ENCODE results near the gene AP1M2. TPM values are rescaled to one million over a fixed set of nuclear protein-coding genes. Genes with fewer than 3 reads are reported as not detected.

The AP1M2 gene
- total and polyA plus RNA-seq, 12 donors = 0.10 to 0.97 (median 0.31) TPM; not detected in 8

GRCh38 chr19:10602330-10603083, 15.4 kb upstream of the AP1M2 start:
- Histone ChIP-seq H3K4me1 (replicated peaks in 1 of 2) (peaks cover 11 to 24% of the 10 kb centered on the region in 2 donors), H3K36me3 (replicated peaks in 1 of 2) (no peaks in the 10 kb centered on the region), H3K4me3 (peak overlapping the region; percentile 43 to 100 (median 97)), H3K27ac (peak overlapping the region in 4 of 5 donors; percentile 61 to 94 (median 81)), H3K9me3 (replicated peaks in 1 of 3) (no peaks in the 10 kb centered on the region), H3K27me3 (no peaks in the 10 kb centered on the region)
- 0 to 1% (median 0%) methylated on average over 12 to 75 of the region's 76 CpGs for WGBS, 4 donors
- intact Hi-C loops (cut with DNase I) = no loop called here
- TF ChIP-seq CTCF (IDR thresholded peaks at IDR 0.05) (no peak), POLR2A (IDR thresholded peaks at IDR 0.05) (no peak)
- peak; percentile 79 to 92 (median 86) for DNase-seq

DNA sequence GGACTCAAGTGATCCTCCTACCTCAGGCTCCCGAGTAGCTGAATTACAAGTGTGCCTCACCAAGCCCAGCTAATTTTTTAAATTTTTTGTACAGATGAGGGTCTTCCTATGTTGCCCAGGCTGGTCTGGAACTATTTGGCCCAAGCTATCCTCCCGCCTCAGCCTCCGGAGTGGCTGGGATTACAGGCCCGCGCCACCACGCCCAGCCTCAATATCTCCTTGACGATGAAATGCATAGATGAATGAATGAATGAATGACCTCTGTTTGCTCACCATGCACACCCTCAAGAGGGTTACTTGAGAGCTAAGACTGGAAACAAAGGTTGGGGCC, 14.9 kb upstream of the AP1M2 start:
- Histone ChIP-seq H3K9me3 (replicated peaks in 1 of 3) (no peaks in the 10 kb centered on the region), H3K36me3 (replicated peaks in 1 of 2) (no peaks in the 10 kb centered on the region), H3K27me3 (no peaks in the 10 kb centered on the region), H3K27ac (no peak overlapping the region), H3K4me3 (peak overlapping the region in 1 of 4 donors; percentile 100), H3K4me1 (replicated peaks in 1 of 2) (peaks cover 11 to 24% of the 10 kb centered on the region in 2 donors)
- intact Hi-C loops (cut with DNase I) = no loop called here
- TF ChIP-seq CTCF (IDR thresholded peaks at IDR 0.05) (no peak), POLR2A (IDR thresholded peaks at IDR 0.05) (no peak)
- DNase-seq = no peak
- WGBS, 4 donors = 15 to 27% (median 20%) methylated on average over 7 of the region's 7 CpGs

- peaks cover 11 to 24% of the 10 kb centered on the region in 2 donors for H3K4me1 ChIP-seq (replicated peaks in 1 of 2)
- TF ChIP-seq CTCF (IDR thresholded peaks at IDR 0.05) = no peak
- no peak for TF ChIP-seq POLR2A (IDR thresholded peaks at IDR 0.05)
- H3K36me3 ChIP-seq (replicated peaks in 1 of 2) = no peaks in the 10 kb centered on the region
- no peak overlapping the region for H3K4me3 ChIP-seq
- intact Hi-C loops (cut with DNase I) = no loop called here
- no peak for DNase-seq
- no peaks in the 10 kb centered on the region for H3K9me3 ChIP-seq (replicated peaks in 1 of 3)
- no peak overlapping the region for H3K27ac ChIP-seq
- WGBS, 4 donors = 89 to 98% (median 92%) methylated on average over 5 of the region's 5 CpGs
- H3K27me3 ChIP-seq = no peaks in the 10 kb centered on the region
These were observed 13.0 kb upstream of the AP1M2 start for GRCh38 chr19:10600149-10600548.

DNA sequence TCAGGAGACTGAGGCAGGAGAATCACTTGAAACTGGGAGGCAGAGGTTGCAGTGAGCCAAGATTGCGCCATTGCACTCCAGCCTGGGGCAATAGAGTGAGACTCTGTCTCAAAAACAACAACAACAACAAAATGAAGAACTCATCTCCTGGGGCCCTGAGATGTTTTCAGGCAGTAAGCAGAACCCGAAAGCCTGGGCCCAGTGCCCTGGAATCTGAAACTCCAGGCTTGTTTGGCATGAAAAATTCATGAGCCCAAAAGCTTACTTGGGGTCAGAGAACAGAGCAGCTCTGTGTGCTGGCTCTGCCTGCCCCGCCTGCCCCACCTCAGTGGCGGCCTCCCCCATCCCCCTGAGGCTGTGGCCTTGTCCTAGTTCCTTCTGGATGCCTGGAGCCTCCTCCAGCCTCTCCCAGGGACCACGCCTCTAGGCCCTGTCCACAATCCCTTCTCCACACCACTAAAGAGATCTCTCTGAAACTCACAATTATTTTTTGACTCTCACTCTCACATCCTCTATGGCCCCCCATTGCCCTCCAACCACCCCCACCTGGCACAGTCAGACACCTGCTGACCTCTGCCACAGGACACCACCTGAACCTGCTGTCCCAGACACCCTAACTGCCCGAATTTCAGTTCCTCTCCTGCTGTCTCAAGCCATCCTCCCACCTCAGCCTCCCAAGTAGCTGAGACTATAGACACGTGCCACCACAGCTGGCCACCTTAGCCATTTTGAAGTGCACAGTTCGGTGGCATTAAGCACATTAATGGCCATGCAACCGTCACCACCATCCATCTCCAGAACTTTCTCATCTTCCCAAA, 6.9 kb upstream of the AP1M2 start:
- intact Hi-C loops (cut with DNase I) = no loop called here
- WGBS, 4 donors = 49 to 62% (median 56%) methylated on average over 8 to 9 of the region's 9 CpGs
- Histone ChIP-seq H3K4me3 (no peak overlapping the region), H3K4me1 (replicated peaks in 1 of 2) (peaks cover 7 to 9% of the 10 kb centered on the region in 2 donors), H3K36me3 (replicated peaks in 1 of 2) (no peaks in the 10 kb centered on the region), H3K27me3 (no peaks in the 10 kb centered on the region), H3K9me3 (replicated peaks in 1 of 3) (no peaks in the 10 kb centered on the region), H3K27ac (peak overlapping the region in 2 of 5 donors; percentile 57 to 73)
- peak in 6 of 7 donors; percentile 48 to 75 (median 63) for DNase-seq
- TF ChIP-seq CTCF (IDR thresholded peaks at IDR 0.05) (no peak), POLR2A (IDR thresholded peaks at IDR 0.05) (no peak)

All from adrenal gland (tissue), 12 donors.